Measurements from ENCODE around the gene OR4E2.
"Not testable (repeated sequence)": the region's sequence is repeated elsewhere in the genome, so short reads cannot be mapped to it uniquely, and the experiment has no call there.

The OR4E2 gene, protein sequence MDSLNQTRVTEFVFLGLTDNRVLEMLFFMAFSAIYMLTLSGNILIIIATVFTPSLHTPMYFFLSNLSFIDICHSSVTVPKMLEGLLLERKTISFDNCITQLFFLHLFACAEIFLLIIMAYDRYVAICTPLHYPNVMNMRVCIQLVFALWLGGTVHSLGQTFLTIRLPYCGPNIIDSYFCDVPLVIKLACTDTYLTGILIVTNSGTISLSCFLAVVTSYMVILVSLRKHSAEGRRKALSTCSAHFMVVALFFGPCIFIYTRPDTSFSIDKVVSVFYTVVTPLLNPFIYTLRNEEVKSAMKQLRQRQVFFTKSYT

DNA sequence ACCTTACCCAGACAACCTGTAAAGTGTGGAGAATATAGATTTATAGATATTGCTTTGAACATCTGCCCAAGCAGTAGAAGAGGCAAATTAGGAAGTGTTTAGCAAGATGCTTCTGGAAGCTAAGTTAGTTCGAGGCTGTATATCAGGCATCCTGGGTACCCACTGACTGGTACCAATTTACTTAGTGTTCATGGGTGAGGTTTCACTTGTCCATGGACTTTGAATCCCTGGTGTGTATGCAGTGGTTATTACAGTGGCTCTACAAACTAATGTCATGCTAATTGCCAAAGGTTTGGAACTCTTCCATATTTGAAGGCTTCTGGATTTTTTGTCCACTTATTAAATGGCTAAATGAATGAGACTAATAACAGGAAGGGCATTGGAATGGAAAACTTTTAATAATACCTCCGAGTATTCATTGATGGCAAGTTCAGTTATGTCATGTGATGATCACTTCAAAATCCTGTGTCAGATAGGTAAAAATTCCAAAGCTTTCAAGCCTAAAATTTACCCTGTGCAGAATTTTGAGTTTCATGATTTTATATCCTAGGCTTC, at the start of gene OR4E2:
TSS of gene OR4E2 (plus strand) at position 505 of the 555 bp plus-strand sequence. CDS start 11,248 bp downstream, outside the sequence.
- no peak for DNase-seq

DNA sequence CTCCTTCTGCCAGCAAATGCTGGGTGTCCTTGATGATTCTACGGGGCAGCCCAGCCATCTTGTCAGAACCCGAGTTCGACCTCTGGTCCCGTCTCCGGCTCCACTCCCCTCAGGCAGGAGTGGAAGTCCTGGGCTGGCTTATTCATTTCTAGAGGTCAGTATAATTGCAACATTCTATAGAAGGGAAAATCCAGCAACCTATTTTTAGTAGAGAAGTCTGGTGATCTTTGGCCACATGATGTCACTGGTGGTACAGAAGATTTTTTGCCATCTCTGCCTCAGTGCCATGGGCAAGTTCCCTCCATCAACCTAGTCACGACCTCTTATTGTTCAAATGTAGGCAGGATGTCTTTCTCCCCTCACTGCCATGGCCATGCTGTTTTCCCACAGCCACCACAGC, 41.3 kb upstream of the OR4E2 start:
- no peak for DNase-seq

- DNase-seq: no peak
Observed at GRCh38 chr14:21614240-21614639, 39.4 kb upstream of the OR4E2 start.

DNA sequence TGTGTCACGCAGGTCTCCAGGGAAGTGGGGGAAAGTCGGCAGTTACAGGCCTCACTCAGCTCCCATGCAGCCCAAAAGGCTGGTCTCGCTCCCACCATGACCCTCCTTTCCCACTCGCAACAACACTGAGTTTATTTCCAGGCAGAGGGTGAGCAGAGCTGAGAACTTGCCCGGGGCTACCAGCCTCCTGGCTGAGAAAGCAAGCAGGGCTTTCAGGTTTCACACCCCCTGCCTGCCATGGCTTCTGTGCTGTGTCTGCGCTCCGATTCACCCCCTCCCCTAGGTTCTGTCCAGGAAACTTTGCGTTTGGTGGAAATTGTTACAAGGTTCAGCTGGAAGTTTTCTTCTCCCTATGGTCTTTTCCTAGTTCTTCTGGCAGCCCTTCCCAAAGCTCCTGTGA, 36.0 kb upstream of the OR4E2 start:
- no peak for DNase-seq

- DNase-seq: no peak
Observed at GRCh38 chr14:21626491-21627230, 27.0 kb upstream of the OR4E2 start.

DNA sequence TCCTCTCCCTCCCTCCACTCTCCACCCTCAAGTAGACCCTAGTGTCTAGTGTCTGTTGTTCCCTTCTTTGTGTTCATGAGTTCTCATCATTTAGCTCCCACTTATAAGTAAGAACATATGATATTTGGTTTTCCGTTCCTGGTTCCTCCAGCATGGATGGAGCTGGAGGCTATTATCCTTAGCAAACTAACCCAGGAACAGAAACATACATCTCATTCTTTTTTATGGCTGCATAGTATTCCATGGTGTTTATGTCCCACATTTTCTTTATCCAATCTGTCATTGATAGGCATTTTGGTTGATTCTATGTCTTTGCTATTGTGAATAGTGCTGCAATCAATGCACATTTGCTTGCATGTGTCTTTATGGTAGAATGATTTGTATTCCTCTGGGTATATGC, 23.1 kb upstream of the OR4E2 start:
- not testable (repeated sequence) for DNase-seq

- no peak for DNase-seq
Observed at GRCh38 chr14:21631084-21631483, 22.6 kb upstream of the OR4E2 start.

DNA sequence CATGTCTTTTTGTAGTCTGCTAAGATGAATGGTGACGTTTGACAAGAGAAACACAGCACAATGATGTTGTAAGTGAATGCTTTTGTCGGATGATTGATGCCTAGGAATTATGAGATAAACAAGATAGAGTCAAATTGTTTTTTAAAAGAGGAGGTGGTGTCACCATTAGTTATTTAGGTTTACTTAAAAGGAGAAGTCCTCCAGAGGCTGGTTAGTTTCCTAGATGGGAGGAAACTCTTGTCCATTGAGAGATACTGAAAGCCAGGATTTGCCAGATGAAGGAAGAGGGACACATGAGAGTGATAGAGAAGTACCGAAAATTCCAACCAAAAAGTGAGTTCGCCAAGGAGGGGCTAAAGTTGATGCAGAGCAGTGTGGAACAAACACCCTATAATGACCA, 18.8 kb upstream of the OR4E2 start, which contains the start of gene OR10G2:
TSS of gene OR10G2 (minus strand) at position 101 of the 400 bp plus-strand sequence. CDS start at position 3, 98 bp downstream.
- no peak for DNase-seq

- DNase-seq: no peak
Observed at GRCh38 chr14:21642683-21643082, 11.0 kb upstream of the OR4E2 start.

- DNase-seq: no peak
Observed at GRCh38 chr14:21643407-21643806, 10.2 kb upstream of the OR4E2 start.

- DNase-seq: no peak
Observed at GRCh38 chr14:21647380-21647779, 6.3 kb upstream of the OR4E2 start.

DNA sequence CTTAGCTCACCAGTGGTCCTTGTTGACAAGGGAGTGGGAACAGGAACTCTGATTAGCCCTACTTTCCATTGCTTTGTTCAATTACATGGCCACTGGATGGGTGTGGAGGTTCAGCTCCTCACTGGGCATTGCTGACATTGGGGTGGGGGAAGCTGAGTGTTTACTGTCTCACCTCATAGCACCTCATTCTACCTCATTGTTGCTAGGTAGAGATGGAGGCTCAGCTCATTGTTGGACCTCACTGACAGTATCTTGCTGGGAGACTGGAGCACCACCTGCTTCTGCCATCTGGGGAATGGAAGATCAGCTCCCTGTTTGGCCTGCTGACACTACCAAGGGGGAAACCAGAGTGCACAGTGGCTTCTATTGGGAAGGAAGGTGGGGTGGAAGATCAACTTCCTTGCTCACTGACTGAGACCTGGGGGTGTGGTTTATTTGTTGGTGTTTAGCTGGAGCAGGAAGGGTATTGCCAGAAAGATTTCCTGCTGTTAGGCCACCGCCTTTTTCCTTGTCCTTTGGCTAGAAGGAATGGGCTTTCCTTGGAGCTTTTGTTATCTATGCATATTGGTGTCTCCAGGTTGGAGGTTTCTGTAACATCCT, 1.3 kb upstream of the OR4E2 start:
- no peak for DNase-seq

- no peak for DNase-seq
Observed at GRCh38 chr14:21654215-21654614, 580 bp downstream of the OR4E2 start.

GRCh38 chr14:21656980-21657379, 3.3 kb downstream of the OR4E2 start:
- DNase-seq: no peak

- DNase-seq: no peak
Observed at GRCh38 chr14:21668377-21668776, 14.7 kb downstream of the OR4E2 start.

DNA sequence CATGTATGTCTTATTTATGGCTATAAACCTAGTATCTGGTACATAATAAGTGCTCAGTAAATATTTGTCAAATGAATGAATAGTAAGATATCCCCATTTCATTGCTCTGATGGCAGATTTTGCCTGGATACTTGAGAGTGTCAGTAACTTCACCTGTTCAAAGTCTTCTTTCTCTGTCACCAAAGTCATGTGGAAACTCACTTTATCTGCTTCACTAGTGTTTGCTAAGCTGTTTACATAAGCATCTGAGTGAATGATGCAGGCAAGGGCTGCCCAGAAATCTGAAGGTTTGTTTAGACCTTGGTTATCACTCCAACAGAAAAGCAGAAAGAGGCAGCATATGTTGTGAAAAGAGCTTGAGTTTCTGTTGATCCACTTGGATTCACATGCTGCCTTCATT, 15.6 kb downstream of the OR4E2 start:
- no peak for DNase-seq

DNA sequence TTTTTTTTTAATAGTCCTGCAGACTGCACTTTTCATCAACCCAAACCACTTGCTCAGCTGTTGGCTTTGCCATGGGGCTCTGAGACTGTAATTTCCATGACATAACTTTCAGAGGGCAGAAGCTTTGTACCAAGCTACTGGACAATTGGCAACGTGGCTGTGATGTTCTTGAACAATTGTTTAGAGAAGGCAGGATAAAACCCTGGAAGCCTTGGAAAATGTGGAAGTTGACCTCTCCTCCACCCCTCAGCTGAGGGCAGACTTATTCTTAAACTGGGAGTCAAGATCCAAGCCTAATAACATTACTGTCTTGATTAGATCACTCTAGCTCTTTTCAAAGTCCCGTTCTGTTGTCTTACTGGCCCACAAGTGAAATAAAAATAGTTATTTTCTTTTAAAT, 17.7 kb downstream of the OR4E2 start:
- no peak for DNase-seq

DNA sequence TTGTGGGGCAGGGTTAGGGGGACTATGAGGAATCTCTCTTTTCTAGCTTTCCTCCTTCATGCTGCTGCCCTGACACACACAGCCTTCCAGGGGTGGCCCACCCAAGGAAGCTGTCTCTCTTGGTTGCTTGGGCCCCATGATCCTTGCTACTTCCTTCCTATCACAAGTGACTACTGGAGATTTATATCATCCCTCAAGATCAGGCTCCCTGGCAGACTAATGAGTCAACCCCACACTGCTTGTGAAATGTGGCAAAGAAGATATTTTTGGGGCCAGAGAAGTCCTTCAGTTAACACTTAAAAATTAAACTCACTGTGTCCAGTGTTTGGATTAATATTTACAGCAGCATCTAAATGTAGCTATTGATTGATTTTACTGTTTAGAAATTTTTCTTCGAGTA, 18.5 kb downstream of the OR4E2 start:
- no peak for DNase-seq

DNA sequence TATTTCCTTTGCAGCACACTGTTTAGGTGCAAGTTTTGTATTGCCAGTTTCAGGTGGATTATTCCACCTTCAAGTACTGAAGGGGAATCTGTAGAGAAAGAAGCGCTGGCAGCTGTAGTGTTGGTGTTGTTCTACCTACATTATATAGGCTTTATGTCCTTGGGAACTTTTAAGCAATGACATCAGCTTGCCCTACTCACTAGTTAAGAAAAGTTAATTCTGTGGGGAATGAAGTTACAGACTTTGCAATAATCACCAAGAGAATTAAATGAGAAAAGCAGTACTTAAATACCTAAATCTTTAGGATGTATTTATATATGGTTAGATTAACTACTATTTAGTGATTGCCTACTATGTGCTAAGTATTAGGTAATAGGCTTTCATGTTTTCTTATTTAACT, 20.1 kb downstream of the OR4E2 start, which contains the start of gene OR4E1:
TSS of gene OR4E1 (minus strand) at position 101 of the 400 bp plus-strand sequence. CDS start 2,883 bp downstream, outside the sequence.
- DNase-seq: no peak

DNA sequence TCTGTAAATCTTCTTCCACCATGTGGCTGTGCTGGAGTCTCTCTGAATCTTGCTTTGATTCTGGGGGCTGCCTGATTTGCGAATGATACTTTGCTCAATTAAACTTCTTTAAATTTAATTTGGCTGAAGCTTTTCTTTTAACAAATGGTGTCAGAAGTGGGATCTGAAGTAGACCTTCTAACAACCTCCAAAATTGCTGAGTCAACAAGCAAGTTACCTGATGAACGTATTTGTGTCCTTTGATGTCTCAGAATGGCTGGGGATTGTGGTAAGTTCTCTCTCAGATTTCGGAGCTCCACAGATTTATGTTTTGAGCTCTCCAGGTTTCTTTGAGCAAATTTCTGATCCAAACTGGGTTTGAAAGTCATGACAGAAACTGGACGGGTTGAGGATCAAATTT, 21.9 kb downstream of the OR4E2 start:
- DNase-seq: no peak

DNA sequence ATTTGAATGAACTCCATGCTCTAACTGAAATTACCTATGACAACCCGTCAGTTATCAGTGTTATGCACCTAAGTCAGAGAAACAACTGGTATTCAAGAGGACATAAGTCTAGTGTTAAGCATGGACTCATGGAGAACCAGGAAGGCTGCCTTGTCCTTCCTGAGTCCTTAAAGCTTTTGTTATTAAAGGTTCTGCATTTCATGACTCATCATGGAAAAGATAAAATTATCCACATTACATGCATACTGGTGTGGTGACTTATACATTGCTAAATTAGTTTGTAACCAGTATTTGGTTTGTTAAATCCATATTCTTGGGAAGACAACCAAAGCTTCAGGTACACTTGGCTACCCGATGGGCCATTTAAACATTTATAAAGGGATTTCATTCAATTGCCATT, 26.4 kb downstream of the OR4E2 start:
- no peak for DNase-seq

GRCh38 chr14:21686468-21686867, 32.8 kb downstream of the OR4E2 start:
- DNase-seq: no peak

DNA sequence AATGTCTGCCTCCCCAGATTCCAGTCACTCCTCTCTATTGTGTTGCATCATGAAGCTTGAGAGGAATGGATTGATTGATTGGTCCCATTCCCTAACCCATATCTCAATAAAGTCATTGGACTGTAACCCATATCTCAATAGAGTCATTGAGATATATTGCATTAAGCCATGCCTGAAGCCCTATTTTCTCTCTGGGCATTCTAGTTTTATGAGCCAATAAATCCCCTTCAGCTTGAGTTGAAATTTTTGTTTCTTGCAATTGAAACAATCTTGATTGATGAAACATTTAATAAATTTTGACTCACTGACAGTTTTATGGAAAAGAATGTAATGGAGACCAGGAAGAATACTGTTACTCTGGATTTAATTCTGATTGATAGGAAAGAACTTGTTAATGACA, 40.8 kb downstream of the OR4E2 start:
- no peak for DNase-seq

- not testable (repeated sequence) for DNase-seq
Observed at GRCh38 chr14:21697662-21698061, 44.0 kb downstream of the OR4E2 start.
